GM21723 (cell line): ENCODE results near the gene HPSE2.

Source experiments
- ATAC-seq: cut with Tn5 transposase; IDR thresholded peaks from one replicate; pipeline ENCODE4 v1.9.1; 2021; ENCODE audit warnings: mild to moderate bottlenecking, moderate library complexity; ENCODE audit not compliant: unreplicated experiment

HPSE2 gene

GRCh38 chr10:98696516-98696915 lies 539.1 kb downstream of the HPSE2 start:
- no peak for ATAC-seq

- ATAC-seq, result no peak
Measured at GRCh38 chr10:98694883-98695282, 540.8 kb downstream of the HPSE2 start.

GRCh38 chr10:98694014-98694413 lies 541.6 kb downstream of the HPSE2 start:
- ATAC-seq, result no peak

GRCh38 chr10:98687685-98688084 lies 548.0 kb downstream of the HPSE2 start:
- no peak for ATAC-seq

- no peak for ATAC-seq
Measured at GRCh38 chr10:98684019-98684899, 551.4 kb downstream of the HPSE2 start.

GRCh38 chr10:98676895-98677294 lies 558.8 kb downstream of the HPSE2 start:
- ATAC-seq, result no peak

GRCh38 chr10:98675902-98676301 lies 559.8 kb downstream of the HPSE2 start:
- ATAC-seq, result no peak

- no peak for ATAC-seq
Measured at GRCh38 chr10:98673171-98673782, 562.4 kb downstream of the HPSE2 start.

- ATAC-seq, result no peak
Measured at GRCh38 chr10:98667081-98667480, 568.6 kb downstream of the HPSE2 start.

- no peak for ATAC-seq
Measured at GRCh38 chr10:98666276-98666675, 569.4 kb downstream of the HPSE2 start.

GRCh38 chr10:98664329-98665042 lies 571.2 kb downstream of the HPSE2 start:
- peak; percentile 72 for ATAC-seq

- no peak for ATAC-seq
Measured at GRCh38 chr10:98659951-98660350, 575.7 kb downstream of the HPSE2 start.

GRCh38 chr10:98655492-98655891 lies 580.2 kb downstream of the HPSE2 start:
- ATAC-seq, result no peak

- ATAC-seq, result no peak
Measured at GRCh38 chr10:98649170-98649569, 586.5 kb downstream of the HPSE2 start.

GRCh38 chr10:98646998-98647917 lies 588.4 kb downstream of the HPSE2 start:
- ATAC-seq, result no peak

GRCh38 chr10:98644466-98644865 lies 591.2 kb downstream of the HPSE2 start:
- no peak for ATAC-seq

GRCh38 chr10:98642281-98642680 lies 593.4 kb downstream of the HPSE2 start:
- no peak for ATAC-seq

GRCh38 chr10:98638920-98639319 lies 596.7 kb downstream of the HPSE2 start:
- no peak for ATAC-seq

GRCh38 chr10:98636921-98637329 lies 598.7 kb downstream of the HPSE2 start:
- no peak for ATAC-seq

- no peak for ATAC-seq
Measured at GRCh38 chr10:98632456-98633150, 603.0 kb downstream of the HPSE2 start.
